Keratinocyte (primary cell): Measurements from ENCODE around the gene ATF7. TPM values are rescaled to one million over a fixed set of nuclear protein-coding genes. Genes with fewer than 3 reads are reported as not detected.

Experiments used
- DNase-seq: peaks from one replicate; pipeline ENCODE4 v3.0.0-alpha.2; 2011; ENCODE audit warnings: low read depth, missing footprints, low spot score
- FAIRE-seq: peaks from 2 replicates; lab custom pipeline; 2011; peaks lifted over from hg19 to GRCh38; lab: Jason Lieb, UNC
- H2AFZ ChIP-seq: 2 replicates; pipeline ENCODE4 v1.6.0; 2012; ENCODE audit warnings: low read length, control low read depth, inconsistent platforms; ENCODE audit not compliant: control insufficient read depth
- H3K27ac ChIP-seq: 2 replicates; pipeline ENCODE4 v1.5.1; 2011; ENCODE audit warnings: low read length; ENCODE audit not compliant: control insufficient read depth, insufficient read depth
- H3K27me3 ChIP-seq: 3 replicates; pipeline ENCODE4 v1.6.0; 2011; ENCODE audit warnings: low read length; ENCODE audit not compliant: control insufficient read depth, insufficient read depth; ENCODE audit errors: extremely low read depth
- H3K36me3 ChIP-seq, 2 experiments: 2 replicates in 1 of 2; 3 replicates in 1 of 2; pipeline ENCODE4 v1.5.1; 2011; ENCODE audit warnings: low read length in 2 of 2, mild to moderate bottlenecking in 1 of 2; ENCODE audit not compliant: control insufficient read depth in 2 of 2, insufficient read depth in 2 of 2; ENCODE audit errors: extremely low read depth in 1 of 2
- H3K4me1 ChIP-seq: 3 replicates; pipeline ENCODE4 v1.5.1; 2011; ENCODE audit warnings: low read length; ENCODE audit not compliant: control insufficient read depth, insufficient read depth; ENCODE audit errors: extremely low read depth
- H3K4me2 ChIP-seq: 3 replicates; pipeline ENCODE4 v1.6.0; 2011; ENCODE audit warnings: low read depth, low read length; ENCODE audit not compliant: control insufficient read depth, insufficient read depth; ENCODE audit errors: extremely low read depth
- H3K4me3 ChIP-seq, 3 experiments: fragments of 200-600 bp in 1 of 3; sonication (generic) in 1 of 3; 2 replicates in 2 of 3; 3 replicates in 1 of 3; pipeline ENCODE4 v1.5.1; 2011 to 2016; ENCODE audit warnings: low read length in 3 of 3, mild to moderate bottlenecking in 3 of 3, control low read depth in 2 of 3, inconsistent platforms in 1 of 3, low read depth in 1 of 3, mixed read lengths in 1 of 3, mixed run types in 1 of 3, moderate library complexity in 1 of 3; ENCODE audit not compliant: control insufficient read depth in 2 of 3, insufficient read depth in 2 of 3; ENCODE audit errors: extremely low read depth in 1 of 3
- H3K79me2 ChIP-seq: 2 replicates; pipeline ENCODE4 v1.6.0; 2012; ENCODE audit warnings: low read length; ENCODE audit not compliant: control insufficient read depth, insufficient read depth
- H3K9ac ChIP-seq: 3 replicates; pipeline ENCODE4 v1.6.0; 2011; ENCODE audit warnings: low read length; ENCODE audit not compliant: control insufficient read depth, insufficient read depth; ENCODE audit errors: extremely low read depth
- H3K9me1 ChIP-seq: 3 replicates; pipeline ENCODE4 v1.6.0; 2011; ENCODE audit warnings: low read length; ENCODE audit not compliant: control insufficient read depth, insufficient read depth; ENCODE audit errors: extremely low read depth
- H3K9me3 ChIP-seq: 2 replicates; pipeline ENCODE4 v1.5.1; 2012; ENCODE audit warnings: low read depth, low read length; ENCODE audit not compliant: control insufficient read depth
- H4K20me1 ChIP-seq: 3 replicates; pipeline ENCODE4 v1.6.0; 2011; ENCODE audit warnings: low read length; ENCODE audit not compliant: control insufficient read depth, insufficient read depth; ENCODE audit errors: extremely low read depth
- CTCF ChIP-seq, 3 experiments: IDR thresholded peaks in 1 of 3; conservative IDR thresholded peaks in 1 of 3; optimal IDR thresholded peaks in 1 of 3; 2 replicates in 2 of 3; 3 replicates in 1 of 3; pipeline versions ENCODE3 to v1.5.1; 2011; ENCODE audit warnings: low read length in 3 of 3, mild to moderate bottlenecking in 3 of 3, moderate library complexity in 2 of 3, control low read depth in 1 of 3, inconsistent platforms in 1 of 3; ENCODE audit not compliant: insufficient read depth in 2 of 3; ENCODE audit errors: extremely low read depth in 1 of 3
- EZH2 ChIP-seq: IDR thresholded peaks from one replicate; pipeline ENCODE4 v1.6.1; 2012; ENCODE audit warnings: inconsistent platforms, mild to moderate bottlenecking, low read length, moderate library complexity
- dilution Hi-C: fragments of 300-500 bp; cut with MboI; formaldehyde crosslinking; loops from one replicate; pipeline ENCODE4 v1.7.0; 2020; ENCODE audit warnings: low sequenced_read_pairs; ENCODE audit not compliant: extremely low pct_ligation_motif_present
- polyA plus RNA-seq, 5 experiments: library from polyadenylated mRNA; depleted of rRNA in 3 of 5; stranded (reverse) in 3 of 5; stranded (forward) in 1 of 5; unstranded in 1 of 5; fragments of >200 nt; gene quantifications; 1 replicate in 1 of 5; 2 replicates in 3 of 5; 3 replicates in 1 of 5; pipeline versions ENCODE4 v1.2.1 to v1.2.3, GENCODE V29; 2011 to 2012; ENCODE audit warnings: missing spikeins in 2 of 5, low read depth in 1 of 5, low replicate concordance in 1 of 5
- small RNA-seq, 3 experiments: library from RNA; depleted of rRNA; stranded (forward); fragments of <200 nt; gene quantifications; one replicate each; pipeline ENCODE3, GENCODE V24; 2012; ENCODE audit warnings: low read depth in 3 of 3, low replicate concordance in 1 of 3; ENCODE audit not compliant: insufficient read length in 3 of 3

ATF7 gene
- polyA plus RNA-seq, 1 donor (not counting 4 experiments of a cell fraction or from before 2014, with no cell fraction given) = 16.3 TPM

- TF ChIP-seq EZH2 = no peak
- Histone ChIP-seq H3K9me1 (no peaks in the 10 kb centered on the region), H3K79me2 (peaks cover 91% of the 10 kb centered on the region), H3K27me3 (no peaks in the 10 kb centered on the region), H3K9me3 (no peaks in the 10 kb centered on the region), H3K27ac (no peak overlapping the region), H3K4me1 (no peaks in the 10 kb centered on the region), H4K20me1 (peaks cover 29% of the 10 kb centered on the region), H3K4me2 (no peak overlapping the region), H2AFZ (no peak overlapping the region), H3K9ac (no peak overlapping the region), H3K36me3 (peaks cover 63 to 85% of the 10 kb centered on the region in 2 experiments), H3K4me3 (no peak overlapping the region)
- no peak for FAIRE-seq
- dilution Hi-C loops = no loop called here
- no peak for DNase-seq
Observed at GRCh38 chr12:53461059-53461458, 165.1 kb downstream of the ATF7 start.

DNA sequence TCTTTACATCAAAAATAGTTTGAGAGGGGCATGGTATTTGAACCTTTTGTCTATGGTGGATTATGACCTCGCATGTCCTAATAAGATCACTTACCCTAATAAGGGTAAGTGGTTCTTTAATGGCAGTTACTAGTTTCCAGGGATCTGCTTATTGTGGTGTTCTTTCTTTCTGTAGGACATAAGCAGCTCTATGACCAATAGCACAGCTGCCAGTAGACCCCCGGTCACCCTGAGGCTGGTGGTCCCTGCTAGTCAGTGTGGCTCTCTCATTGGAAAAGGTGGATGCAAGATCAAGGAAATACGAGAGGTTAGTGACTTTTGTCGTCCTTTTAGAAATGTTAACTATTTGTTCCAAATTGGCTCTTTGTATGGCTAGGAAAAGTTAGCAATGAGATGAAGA lies 167.1 kb downstream of the ATF7 start:
- Histone ChIP-seq H3K9me3 (no peaks in the 10 kb centered on the region), H3K4me3 (no peak overlapping the region), H3K27ac (no peak overlapping the region), H2AFZ (no peak overlapping the region), H3K9ac (no peak overlapping the region), H4K20me1 (peaks cover 36% of the 10 kb centered on the region), H3K79me2 (peaks cover 95% of the 10 kb centered on the region), H3K4me2 (no peak overlapping the region), H3K9me1 (no peaks in the 10 kb centered on the region), H3K27me3 (no peaks in the 10 kb centered on the region), H3K4me1 (peaks cover 2% of the 10 kb centered on the region), H3K36me3 (peaks cover 63 to 90% of the 10 kb centered on the region in 2 experiments)
- DNase-seq = no peak
- no peak for FAIRE-seq
- TF ChIP-seq CTCF (optimal IDR thresholded peaks at IDR 0.05 in 1 of 3, IDR thresholded peaks at IDR 0.05 in 1 of 3, conservative IDR thresholded peaks at IDR 0.05 in 1 of 3; ENCODE audit: extremely low read depth in 1 of 3, insufficient read depth in 2 of 3, low read length in 3 of 3) = no peak
- no peak for TF ChIP-seq EZH2
- dilution Hi-C loops = no loop called here

Small RNA genes lying within 50 kb of the gene (small RNA-seq; reads per million reads assigned to genes)
- 0 reads per million in 3 experiments for gene AC023509.3

Other genes starting within 250 kb of the ATF7 start
- gene SP1, start 246.2 kb downstream of the ATF7 start, polyA plus RNA-seq = 30.7 to 34.5 TPM (median 31.2 TPM) in 3 replicates
- gene AMHR2, start 202.5 kb downstream of the ATF7 start, polyA plus RNA-seq = 0.04 TPM in 1 of 3 replicates, not detected in the others
- gene PRR13, start 184.6 kb downstream of the ATF7 start, polyA plus RNA-seq = 81.1 to 128 TPM (median 104 TPM) in 3 replicates
- 179 to 329 TPM (median 238 TPM) in 3 replicates for gene PCBP2, start 174.3 kb downstream of the ATF7 start, polyA plus RNA-seq
- 8.7 to 21.8 TPM (median 13.4 TPM) in 3 replicates for gene MAP3K12, start 126.9 kb downstream of the ATF7 start, polyA plus RNA-seq
- 21.0 to 30.3 TPM (median 28.4 TPM) in 3 replicates for gene TARBP2, start 125.1 kb downstream of the ATF7 start, polyA plus RNA-seq
- gene NPFF, start 118.9 kb downstream of the ATF7 start, polyA plus RNA-seq = not detected in 3 replicates
- 138 to 236 TPM (median 205 TPM) in 3 replicates for gene ATP5MC2, start 49.7 kb upstream of the ATF7 start, polyA plus RNA-seq
- 51.8 to 142 TPM (median 67.3 TPM) in 3 replicates for gene CALCOCO1, start 101.1 kb upstream of the ATF7 start, polyA plus RNA-seq
- gene CISTR, start 125.6 kb upstream of the ATF7 start, polyA plus RNA-seq = not detected in 3 replicates